Spinal cord (tissue), 10 donors: ENCODE results near the gene DZIP1. TPM values are rescaled to one million over a fixed set of nuclear protein-coding genes. Genes with fewer than 3 reads are reported as not detected.

ENCODE experiments used
- DNase-seq, 6 donors: peaks; one replicate each; pipeline versions ENCODE4 v3.0.0 to v3.0.0-alpha.2; 2013 to 2015; ENCODE audit warnings: low spot score in 6 of 6, low read depth in 4 of 6
- H3K27ac ChIP-seq: one replicate; pipeline ENCODE4 v1.5.1; 2013; ENCODE audit warnings: low read depth, low read length, control low read depth
- H3K27me3 ChIP-seq: one replicate; pipeline ENCODE4 v1.6.1; 2013; ENCODE audit warnings: low read length; ENCODE audit not compliant: control insufficient read depth, insufficient read depth
- H3K36me3 ChIP-seq: one replicate; pipeline ENCODE4 v1.6.1; 2013; ENCODE audit warnings: low read length; ENCODE audit not compliant: control insufficient read depth, insufficient read depth
- H3K4me1 ChIP-seq: one replicate; pipeline ENCODE4 v1.6.1; 2013; ENCODE audit warnings: low read length; ENCODE audit not compliant: control insufficient read depth, insufficient read depth
- H3K4me3 ChIP-seq: one replicate; pipeline ENCODE4 v1.5.1; 2013; ENCODE audit warnings: low read depth, low read length, control low read depth
- H3K9me3 ChIP-seq: one replicate; pipeline ENCODE4 v1.6.1; 2013; ENCODE audit warnings: low read length; ENCODE audit not compliant: control insufficient read depth, insufficient read depth
- WGBS: methylation state at CpG from one replicate; pipeline ENCODE4 v1.1.5; 2013; ENCODE audit warnings: missing lambda C conversion rate; ENCODE audit not compliant: insufficient coverage; 5-methylcytosine and 5-hydroxymethylcytosine counted together
- polyA plus RNA-seq, 2 donors: library from polyadenylated mRNA; unstranded; fragments of 120-200 nt; gene quantifications; one replicate each; pipeline ENCODE4 v1.2.1, GENCODE V29; 2013; ENCODE audit not compliant: insufficient read length in 2 of 2
- total RNA-seq, 2 donors: library from RNA; depleted of rRNA in 1 of 2; stranded (reverse); fragments of 120-200 nt in 1 of 2; fragments of >200 nt in 1 of 2; gene quantifications; one replicate each; pipeline versions ENCODE4 v1.2.3 to v1.2.4, GENCODE V29; 2013 to 2014
- donor health status: healthy.

Gene DZIP1
- total and polyA plus RNA-seq, 4 donors: 73.6 to 136 (median 106) TPM

DNA sequence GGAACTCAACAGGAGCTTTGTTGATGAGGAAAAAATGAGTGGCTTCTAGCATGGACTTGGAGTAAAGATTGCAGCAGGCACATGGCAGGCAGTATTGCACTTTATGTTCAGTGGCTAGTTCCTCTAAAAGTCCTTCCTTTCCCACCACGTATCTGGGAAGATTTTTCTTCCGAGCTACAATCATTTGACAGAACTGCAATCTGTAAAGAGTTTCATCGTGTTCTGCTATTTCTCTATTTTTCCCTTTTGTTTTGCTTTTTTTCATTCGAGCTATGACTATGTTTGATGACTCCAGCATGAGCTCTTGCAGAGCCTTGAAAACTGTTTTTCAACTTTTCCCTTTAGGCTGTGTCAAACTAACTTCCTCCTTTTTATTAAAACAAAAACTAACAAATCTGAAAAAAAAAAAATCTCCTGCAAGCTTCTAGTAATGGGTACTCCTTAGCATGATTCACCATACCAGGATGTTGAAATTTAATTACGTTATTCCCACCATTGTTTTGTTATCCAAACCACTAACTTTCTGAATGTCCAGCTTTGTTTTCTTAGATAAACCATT is 79.7 kb downstream of the DZIP1 start:
- Histone ChIP-seq H3K9me3 (no peaks in the 10 kb centered on the region), H3K36me3 (no peaks in the 10 kb centered on the region), H3K4me1 (no peaks in the 10 kb centered on the region), H3K27ac (no peak overlapping the region), H3K27me3 (no peaks in the 10 kb centered on the region), H3K4me3 (no peak overlapping the region)
- 57% methylated on average over 3 of the region's 5 CpGs for WGBS
- DNase-seq: no peak

DNA sequence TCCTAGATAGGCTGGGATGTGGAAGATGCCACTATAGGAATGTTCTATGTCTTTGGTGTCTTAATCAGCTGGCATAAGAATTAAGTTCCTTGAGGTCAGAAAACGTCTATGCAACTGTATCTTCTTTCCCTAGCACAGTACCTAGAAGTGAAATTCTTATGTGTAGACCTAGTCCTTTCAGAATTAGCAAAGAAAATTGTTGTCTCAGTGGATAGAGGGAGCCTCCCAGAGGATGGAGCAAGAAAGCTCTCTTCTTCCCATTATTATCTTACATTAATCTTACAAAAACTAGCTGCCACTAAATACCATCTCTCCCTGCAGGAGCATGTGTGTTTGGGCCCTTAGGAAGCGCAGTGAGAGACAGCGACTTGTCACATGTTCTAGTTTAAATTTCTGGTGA is 80.4 kb downstream of the DZIP1 start:
- Histone ChIP-seq H3K27ac (no peak overlapping the region), H3K4me3 (no peak overlapping the region), H3K9me3 (no peaks in the 10 kb centered on the region), H3K36me3 (no peaks in the 10 kb centered on the region), H3K27me3 (no peaks in the 10 kb centered on the region), H3K4me1 (no peaks in the 10 kb centered on the region)
- WGBS: 100% methylated on average over 2 of the region's 3 CpGs
- DNase-seq: no peak

- WGBS: 90% methylated on average over 3 of the region's 6 CpGs
- no peak overlapping the region for H3K4me3 ChIP-seq
- no peaks in the 10 kb centered on the region for H3K36me3 ChIP-seq
- no peak overlapping the region for H3K27ac ChIP-seq
- DNase-seq: no peak
- H3K27me3 ChIP-seq: peaks cover 3% of the 10 kb centered on the region
- no peaks in the 10 kb centered on the region for H3K9me3 ChIP-seq
- no peaks in the 10 kb centered on the region for H3K4me1 ChIP-seq
Observed at GRCh38 chr13:95560387-95560786, 84.1 kb downstream of the DZIP1 start.

DNA sequence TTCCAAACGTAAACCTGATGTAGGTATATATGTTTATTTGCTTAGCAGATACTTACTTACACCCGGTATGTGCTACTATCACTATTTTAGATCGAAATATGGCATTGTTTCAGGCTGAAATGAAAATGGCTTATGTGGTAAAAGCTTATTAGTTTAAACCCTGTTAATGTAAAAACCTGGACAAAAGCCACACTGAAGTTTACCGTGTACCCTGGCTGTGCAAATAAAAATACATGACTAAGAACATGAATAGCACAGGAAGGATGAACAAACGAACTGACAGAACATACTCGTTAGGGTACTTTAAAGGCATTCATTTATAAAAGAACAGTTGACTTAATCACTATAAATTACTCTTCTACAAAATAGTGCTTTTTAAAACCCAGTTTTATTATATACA is 85.4 kb downstream of the DZIP1 start:
- 74% methylated on average over 2 of the region's 6 CpGs for WGBS
- H3K27me3 ChIP-seq: peaks cover 3% of the 10 kb centered on the region
- H3K4me1 ChIP-seq: no peaks in the 10 kb centered on the region

GRCh38 chr13:95557013-95557412 is 87.5 kb downstream of the DZIP1 start:
- no peak overlapping the region for H3K4me3 ChIP-seq
- H3K36me3 ChIP-seq: no peaks in the 10 kb centered on the region
- H3K4me1 ChIP-seq: peaks cover 17% of the 10 kb centered on the region
- no peak overlapping the region for H3K27ac ChIP-seq
- no peaks in the 10 kb centered on the region for H3K9me3 ChIP-seq
- peaks cover 20% of the 10 kb centered on the region for H3K27me3 ChIP-seq
- DNase-seq: peak in 1 of 6 donors; percentile 43

More for the DNA sequence above, 85.4 kb downstream of the DZIP1 start:
- H3K9me3 ChIP-seq: no peaks in the 10 kb centered on the region
- H3K36me3 ChIP-seq: no peaks in the 10 kb centered on the region
- no peak overlapping the region for H3K27ac ChIP-seq
- H3K4me3 ChIP-seq: no peak overlapping the region
- no peak for DNase-seq

DNA sequence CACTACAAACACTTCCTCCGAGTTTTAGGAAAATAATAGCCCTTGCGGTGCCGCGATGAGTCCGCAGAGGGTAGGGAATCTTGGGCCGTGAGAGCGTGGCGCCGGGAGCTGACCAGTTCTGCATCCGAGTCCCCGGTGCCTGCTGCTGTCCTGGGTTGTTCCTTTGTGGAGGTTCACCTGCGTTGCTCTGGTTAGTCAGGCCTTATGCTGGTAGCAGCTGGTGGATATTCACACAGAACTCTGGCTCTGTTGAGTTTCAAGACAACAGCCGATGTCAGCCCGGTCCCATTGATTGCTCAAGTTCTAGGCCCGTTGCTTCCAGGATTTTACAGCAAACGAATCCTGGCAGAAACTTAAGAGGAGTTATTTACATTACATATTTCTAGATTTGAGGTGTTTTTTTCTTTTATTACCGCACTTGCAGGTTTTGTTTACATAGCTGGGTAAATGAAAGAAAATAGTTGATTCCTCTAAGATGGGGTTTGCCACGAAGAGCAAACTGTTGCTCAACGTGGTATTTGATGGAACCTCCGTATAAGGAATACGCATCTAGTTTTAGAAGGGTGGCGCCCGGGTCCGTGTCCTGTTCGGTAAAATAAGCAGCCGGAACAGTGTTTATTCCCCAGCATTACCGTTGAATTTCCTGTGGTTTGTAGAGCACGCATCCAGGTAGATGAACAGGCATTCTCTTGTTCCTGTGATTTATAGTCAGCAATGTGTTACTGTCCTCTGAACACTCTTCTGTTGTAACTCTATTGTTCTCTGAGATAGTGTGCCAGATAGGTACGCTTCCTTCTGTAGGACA is 90.7 kb downstream of the DZIP1 start:
- Histone ChIP-seq H3K4me1 (peaks cover 18% of the 10 kb centered on the region), H3K4me3 (peak overlapping the region; percentile 32), H3K27ac (no peak overlapping the region), H3K27me3 (peaks cover 36% of the 10 kb centered on the region), H3K36me3 (no peaks in the 10 kb centered on the region), H3K9me3 (no peaks in the 10 kb centered on the region)
- no peak for DNase-seq
- WGBS: 41% methylated on average over 25 of the region's 29 CpGs

DNA sequence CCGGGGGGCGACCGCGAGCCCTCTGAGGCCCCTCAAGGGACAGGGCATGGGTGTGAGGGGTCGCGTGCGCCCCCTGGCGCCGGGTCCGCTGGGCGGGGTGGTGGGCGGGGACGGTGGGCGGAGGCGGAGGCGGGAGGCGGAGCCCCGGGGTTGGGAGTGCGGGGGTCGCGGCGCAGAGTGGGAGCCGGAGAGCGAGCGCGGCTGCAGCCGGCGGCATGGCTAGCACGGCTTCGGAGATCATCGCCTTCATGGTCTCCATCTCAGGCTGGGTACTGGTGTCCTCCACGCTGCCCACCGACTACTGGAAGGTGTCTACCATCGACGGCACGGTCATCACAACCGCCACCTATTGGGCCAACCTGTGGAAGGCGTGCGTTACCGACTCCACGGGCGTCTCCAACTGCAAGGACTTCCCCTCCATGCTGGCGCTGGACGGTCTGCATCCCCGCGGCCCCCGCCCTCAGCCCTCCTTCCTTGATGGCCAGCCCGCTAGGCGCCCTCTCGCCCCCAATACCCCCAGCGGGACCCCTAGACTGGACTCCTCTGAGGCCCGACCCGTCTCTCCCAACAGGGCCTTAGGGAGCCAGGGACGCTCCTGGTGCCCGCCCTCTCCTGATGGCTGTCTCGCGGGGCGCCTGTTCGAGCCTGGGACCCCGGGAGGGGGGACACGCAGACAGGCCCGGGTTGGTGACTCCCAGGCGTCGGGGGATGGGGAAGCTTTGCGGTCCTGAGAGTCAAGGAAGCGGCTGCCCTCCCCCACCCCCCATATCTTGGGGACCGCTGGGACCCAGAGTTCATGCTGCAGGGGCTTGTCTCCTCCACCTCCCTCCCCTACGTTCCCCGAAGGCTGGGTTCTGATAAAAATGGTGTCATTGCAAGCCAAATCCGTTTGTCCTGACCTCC is 91.7 kb downstream of the DZIP1 start, which contains the start of gene CLDN10:
Gene CLDN10, plus strand, starts transcription at position 182 of the 903 bp plus-strand sequence. Its CDS starts 34 bp downstream, at position 216.
- Histone ChIP-seq H3K9me3 (peaks cover 2% of the 10 kb centered on the region), H3K27ac (no peak within 1 kb of the TSS), H3K27me3 (peaks cover 36% of the 10 kb centered on the region), H3K36me3 (no peaks in the 10 kb centered on the region), H3K4me3 (peak within 1 kb of the TSS; percentile 32), H3K4me1 (peaks cover 18% of the 10 kb centered on the region)
- 1% methylated on average over 66 of the region's 70 CpGs for WGBS
- peak in 2 of 6 donors; percentile 60 for DNase-seq

- peaks cover 18% of the 10 kb centered on the region for H3K4me1 ChIP-seq
- H3K27ac ChIP-seq: no peak overlapping the region
- H3K9me3 ChIP-seq: peaks cover 2% of the 10 kb centered on the region
- no peak for DNase-seq
- no peaks in the 10 kb centered on the region for H3K36me3 ChIP-seq
- no peak overlapping the region for H3K4me3 ChIP-seq
- 15% methylated on average over 14 of the region's 17 CpGs for WGBS
- peaks cover 33% of the 10 kb centered on the region for H3K27me3 ChIP-seq
Observed at GRCh38 chr13:95552208-95552538, 92.3 kb downstream of the DZIP1 start.

GRCh38 chr13:95547531-95548167 is 96.9 kb downstream of the DZIP1 start:
- Histone ChIP-seq H3K9me3 (peaks cover 2% of the 10 kb centered on the region), H3K36me3 (no peaks in the 10 kb centered on the region), H3K4me1 (peaks cover 7% of the 10 kb centered on the region), H3K4me3 (no peak overlapping the region), H3K27me3 (peaks cover 23% of the 10 kb centered on the region), H3K27ac (no peak overlapping the region)
- WGBS: no CpG with 5 or more reads among the region's 6 CpGs
- no peak for DNase-seq
